Caki2 (cell line): ENCODE results near the gene PSG6. TPM values are rescaled to one million over a fixed set of nuclear protein-coding genes. Genes with fewer than 3 reads are reported as not detected.
"Not testable (repeated sequence)": the region's sequence is repeated elsewhere in the genome, so short reads cannot be mapped to it uniquely, and the experiment has no call there.

ENCODE experiments used
- DNase-seq: peaks from one replicate; pipeline ENCODE4 v3.0.0-alpha.2; 2015; ENCODE audit warnings: low read depth
- in situ Hi-C: cut with HindIII; loops from 2 replicates; pipeline ENCODE4 v1.10.0; 2016; ENCODE audit warnings: low sequenced_read_pairs, low pct_unique_long_range_greater_than_20kb, mixed read lengths
- total RNA-seq: library from RNA; depleted of rRNA; stranded (reverse); fragments of >200 nt; shearing (Covaris generic); gene quantifications from 2 replicates; pipeline ENCODE4 v1.2.3, GENCODE V29; 2014; ENCODE audit warnings: low replicate concordance; rRNA removed

The PSG6 gene
- not detected in 2 replicates for total RNA-seq

DNA sequence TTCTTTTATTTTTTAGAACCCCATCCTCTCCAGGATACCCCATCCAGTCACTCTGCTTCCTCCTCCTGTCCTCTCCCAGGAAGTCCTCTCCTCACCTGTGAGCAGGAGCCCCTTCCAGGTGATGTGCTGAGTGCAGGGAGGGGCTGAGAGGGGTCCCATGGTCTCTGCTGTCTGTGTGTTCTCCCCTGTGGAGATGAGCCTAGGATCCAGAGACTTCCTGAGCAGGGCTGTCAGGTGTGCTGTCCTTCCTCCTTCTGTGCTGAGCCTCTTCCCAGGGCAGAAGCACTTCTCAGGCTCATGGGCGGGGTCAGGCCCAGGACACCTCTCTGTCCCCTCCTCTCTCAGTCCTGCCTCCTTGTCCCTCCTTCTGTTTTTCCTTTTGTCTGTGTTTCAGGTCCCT lies at the start of gene PSG6:
PSG6 (minus strand) TSS at position 261 of the 400 bp plus-strand sequence; CDS start at position 159, 102 bp downstream.
- in situ Hi-C loops: not testable (repeated sequence)

DNA sequence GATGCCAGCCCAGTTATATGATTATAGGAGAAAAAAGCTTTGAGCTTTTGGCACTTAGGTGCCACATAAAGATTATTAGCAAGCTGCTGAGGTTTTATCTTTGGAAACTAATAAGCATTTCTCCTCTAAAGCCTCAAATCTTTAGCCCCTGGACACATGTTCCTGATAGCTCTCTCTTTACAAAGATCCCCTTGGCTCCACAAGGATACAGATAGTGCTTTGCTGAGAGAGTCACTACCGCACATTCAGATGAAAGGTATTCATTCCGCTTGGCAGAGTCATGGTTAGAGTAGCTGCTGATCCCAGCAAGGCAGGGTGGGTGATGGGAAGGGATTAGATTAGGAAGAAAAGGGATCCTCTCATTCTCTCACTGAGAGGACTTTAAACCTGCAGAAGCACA lies 47.5 kb upstream of the PSG6 start:
- no peak for DNase-seq

More for the DNA sequence above, at the start of gene PSG6:
- not testable (repeated sequence) for DNase-seq

DNA sequence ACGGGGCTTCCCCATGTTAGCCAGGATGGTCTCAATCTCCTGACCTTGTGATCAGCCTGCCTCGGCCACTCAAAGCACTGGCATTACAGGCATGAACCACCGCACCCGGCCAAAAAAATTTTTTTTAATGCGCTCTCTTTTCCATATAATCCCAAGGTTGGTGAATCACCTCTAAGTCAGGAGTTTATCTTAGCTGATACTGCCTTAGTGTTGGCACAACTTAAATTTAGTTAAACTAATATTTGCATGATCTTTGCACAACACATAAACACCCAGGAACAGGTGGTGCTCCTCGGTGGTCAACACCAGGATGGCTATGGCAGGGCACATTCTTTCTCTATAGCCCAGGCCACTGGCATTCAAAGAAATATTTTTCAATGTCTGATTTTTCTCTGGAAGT lies 43.4 kb upstream of the PSG6 start:
- no peak for DNase-seq
- in situ Hi-C loops: no loop called here

More for the DNA sequence above, 47.5 kb upstream of the PSG6 start:
- in situ Hi-C loops: no loop called here

DNA sequence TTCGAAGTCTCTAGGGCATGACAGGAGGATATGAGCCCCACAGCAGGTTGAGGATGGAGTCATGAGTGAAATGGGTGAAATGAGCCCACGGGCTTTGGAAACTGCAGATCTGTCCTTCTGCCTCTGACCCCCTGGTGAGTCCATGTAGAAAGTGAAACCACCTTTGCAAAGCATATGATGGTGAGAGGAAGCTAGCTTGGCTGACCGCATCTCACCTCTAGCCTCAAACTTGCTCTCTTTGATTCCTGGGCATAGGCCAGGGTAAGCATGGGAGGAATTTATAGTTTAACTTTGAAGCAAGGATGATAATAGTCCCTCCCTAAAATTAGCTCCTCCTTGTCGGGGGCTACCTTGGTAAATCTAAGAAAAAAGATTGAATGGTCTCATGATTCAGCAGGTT lies 34.4 kb upstream of the PSG6 start:
- in situ Hi-C loops, DNase-seq: not testable (repeated sequence)

DNA sequence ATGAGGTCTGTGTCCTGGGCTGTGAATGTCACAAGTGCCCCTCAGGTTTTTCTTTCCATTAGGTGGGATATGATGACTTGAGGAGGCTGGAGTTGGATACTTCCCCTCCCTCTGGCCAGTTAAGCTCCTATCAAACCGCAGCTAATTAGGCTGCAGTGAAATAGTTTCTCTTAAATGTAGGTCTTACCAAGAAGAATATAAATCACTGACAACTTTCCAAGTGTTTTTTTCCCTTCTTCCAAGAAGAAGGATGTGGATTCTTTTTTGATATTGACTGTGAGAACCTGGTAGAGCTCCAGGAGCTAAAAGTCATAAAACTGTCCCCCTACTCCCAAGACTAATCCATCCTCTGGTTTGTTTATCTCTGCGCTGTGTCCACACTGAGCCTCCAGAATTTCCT lies 33.8 kb upstream of the PSG6 start:
- DNase-seq, in situ Hi-C loops: not testable (repeated sequence)

DNA sequence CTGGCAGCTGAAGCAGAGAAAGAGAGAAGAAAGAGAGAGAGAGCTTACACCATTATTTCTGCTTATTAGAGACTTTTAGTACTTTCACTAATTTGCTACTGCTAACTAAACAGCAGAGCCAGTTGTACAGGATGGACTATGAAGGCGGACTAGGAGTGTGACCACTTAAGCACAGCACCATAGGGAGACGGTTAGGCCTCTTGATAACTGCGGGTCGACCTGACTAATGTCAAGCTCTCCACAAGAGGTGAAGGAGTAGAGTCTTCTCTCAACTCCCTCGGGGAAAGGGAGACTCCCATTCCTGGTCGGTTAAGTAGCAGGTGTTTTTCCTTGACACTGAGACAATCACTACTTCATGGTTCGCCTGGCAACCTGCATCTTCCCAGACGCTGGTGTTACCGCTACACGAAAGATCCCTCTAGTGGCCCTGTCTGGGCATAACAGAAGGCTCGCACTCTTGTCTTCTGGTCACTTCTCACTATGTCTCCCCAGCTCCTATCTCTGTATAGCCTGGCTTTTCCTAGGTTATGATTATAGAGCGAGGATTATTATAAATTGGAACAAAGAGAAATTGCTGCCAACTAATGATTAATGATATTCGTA lies 24.6 kb upstream of the PSG6 start:
- peak; percentile 22 for DNase-seq
- in situ Hi-C loops: no loop called here

DNA sequence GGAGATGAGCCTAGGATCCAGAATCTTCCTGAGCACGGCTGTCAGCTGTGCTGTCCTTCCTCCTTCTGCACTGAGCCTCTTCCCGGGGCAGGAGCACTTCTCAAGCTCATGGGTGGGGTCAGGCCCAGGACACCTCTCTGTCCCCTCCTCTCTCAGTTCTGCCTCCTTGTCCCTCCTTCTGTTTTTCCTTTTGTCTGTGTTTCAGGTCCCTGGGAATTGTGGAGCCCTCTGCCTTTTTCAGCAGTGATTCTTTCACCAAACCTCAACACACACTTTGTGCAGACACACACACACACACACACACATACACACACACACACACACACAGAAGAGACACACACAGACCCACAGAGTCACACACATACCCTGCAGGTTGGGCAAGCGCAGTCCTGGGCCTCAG lies 19.4 kb upstream of the PSG6 start, which contains the start of gene PSG7:
PSG7 (minus strand) TSS at position 101 of the 400 bp plus-strand sequence. CDS start 131 bp downstream, outside the sequence.
- DNase-seq, in situ Hi-C loops: not testable (repeated sequence)

DNA sequence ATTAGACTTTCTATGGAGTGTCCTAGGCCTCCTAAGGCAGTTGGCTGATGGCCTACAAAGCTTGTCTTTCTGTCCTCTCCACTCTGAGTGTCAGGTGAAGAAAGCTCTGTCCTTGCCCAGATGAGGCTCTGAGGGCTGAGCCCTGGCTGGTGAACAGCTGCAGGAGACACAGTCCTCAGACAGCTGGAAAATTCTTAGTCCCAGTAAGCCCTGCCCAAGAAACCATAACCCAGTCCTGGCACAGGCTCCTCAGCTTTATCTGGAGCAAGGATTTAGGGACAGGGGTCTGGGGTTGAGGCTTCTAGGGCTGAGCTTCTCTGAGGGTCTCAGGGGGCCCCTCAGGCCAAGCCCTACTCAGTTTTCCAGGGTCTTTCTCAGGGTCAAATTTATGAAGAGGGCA lies 17.0 kb upstream of the PSG6 start:
- not testable (repeated sequence) for DNase-seq

DNA sequence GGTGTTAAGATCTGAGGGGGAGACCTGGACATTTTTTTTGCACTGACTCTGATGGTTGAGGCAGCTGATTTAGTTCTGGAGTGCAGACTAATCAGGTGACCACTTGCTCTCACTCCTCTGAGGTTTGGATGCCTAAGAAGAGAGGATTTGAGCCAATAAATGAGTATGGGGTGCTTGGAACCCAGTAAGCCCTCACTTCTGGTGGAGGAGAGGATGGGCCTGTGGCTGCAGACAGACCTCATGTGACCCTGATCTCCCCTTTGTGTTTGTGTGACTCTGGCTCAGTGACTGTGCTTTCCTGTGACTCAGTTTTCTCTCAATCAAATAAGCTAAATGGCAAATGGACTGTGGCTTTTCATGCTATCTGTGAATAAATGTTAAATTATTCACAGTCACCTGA lies 16.5 kb upstream of the PSG6 start:
- in situ Hi-C loops: not testable (repeated sequence)
- DNase-seq: peak; percentile 41

More for the DNA sequence above, 17.0 kb upstream of the PSG6 start:
- in situ Hi-C loops: not testable (repeated sequence)

DNA sequence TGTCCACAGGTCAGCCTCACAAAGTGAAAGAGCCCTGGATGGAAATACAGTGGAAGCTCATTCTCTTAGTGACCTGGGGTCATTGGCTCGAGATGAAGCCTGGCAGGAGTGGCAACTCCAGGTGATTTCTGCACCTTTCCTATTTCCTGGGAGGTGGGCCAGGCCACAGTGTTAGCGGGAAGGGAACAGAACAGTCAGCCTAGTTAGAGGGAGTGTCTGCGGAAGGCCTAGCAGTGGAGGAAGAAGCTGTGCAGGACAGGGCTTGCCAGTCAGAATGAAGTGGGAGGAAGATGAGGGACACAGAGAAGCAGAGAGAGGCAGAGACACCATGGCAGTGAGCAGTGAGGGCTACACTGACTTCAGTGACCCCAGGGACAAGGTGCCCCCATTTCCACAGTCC lies 15.7 kb upstream of the PSG6 start:
- in situ Hi-C loops, DNase-seq: not testable (repeated sequence)

DNA sequence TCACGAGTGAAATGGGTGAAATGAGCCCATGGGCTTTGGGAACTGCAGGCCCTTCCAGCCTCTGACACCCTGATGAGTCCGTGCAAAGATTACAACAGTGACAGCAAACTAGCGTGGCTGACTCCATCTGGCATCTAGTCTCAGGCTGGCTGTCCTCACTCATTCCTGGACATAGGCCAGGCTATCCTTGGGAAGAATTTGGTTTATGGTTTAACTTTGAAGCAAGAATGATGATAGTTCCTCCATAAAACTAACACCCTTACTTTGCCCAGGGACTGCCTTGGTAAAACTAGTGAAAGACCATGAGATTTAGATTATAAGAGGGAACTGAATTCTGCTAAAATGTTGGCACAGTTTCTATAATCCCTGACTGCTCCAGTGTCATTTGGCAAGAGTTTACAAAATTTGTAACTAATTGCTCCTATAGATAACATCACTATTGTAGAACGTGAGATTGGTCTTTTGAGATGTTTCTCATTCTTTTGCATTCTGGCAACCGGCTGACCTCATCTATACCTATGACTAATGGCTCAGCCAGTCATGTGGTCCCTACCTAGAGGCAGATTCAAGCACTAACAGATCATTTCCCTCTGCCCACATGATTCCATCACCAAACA lies 14.9 kb upstream of the PSG6 start:
- in situ Hi-C loops: not testable (repeated sequence)
- DNase-seq: peak; percentile 86

DNA sequence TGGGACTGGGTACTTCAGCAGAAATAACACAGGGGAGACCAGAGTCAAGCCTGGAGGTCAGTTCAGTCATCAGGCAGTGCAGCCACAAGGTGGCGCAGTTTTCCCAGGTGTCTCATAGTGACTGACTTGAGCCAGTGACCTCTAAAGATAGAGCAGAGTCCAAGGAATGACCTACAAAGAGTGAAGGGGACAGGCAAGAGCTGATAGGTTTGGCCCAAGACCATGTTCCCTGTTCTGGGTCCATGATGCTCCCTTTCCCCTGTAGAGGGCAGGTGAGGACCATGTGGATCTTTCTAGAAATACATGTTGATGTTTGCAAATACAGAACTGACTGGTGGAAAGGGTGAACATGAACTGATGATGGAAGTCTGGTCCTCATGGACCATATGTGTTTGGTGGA lies 12.5 kb upstream of the PSG6 start:
- in situ Hi-C loops: not testable (repeated sequence)
- peak; percentile 20 for DNase-seq

DNA sequence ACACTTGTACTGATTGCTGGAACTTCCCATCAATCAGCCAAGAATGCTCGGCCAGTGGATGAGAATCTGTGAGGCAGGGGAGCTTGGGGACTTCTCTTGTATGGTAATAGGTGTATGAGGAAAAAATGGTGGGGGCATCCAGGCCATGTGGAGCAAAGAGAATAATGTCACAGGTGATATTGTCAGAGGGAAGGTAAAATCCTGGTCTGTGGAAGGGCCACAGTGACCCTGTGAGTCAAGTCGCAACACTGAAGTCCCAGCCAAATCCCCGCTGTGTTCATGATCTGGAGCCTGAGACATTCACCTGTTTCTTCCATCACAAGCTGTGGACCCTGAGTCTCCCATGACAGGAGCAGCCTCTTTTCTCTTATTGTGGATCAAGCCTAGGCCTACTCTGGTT lies 11.2 kb upstream of the PSG6 start:
- in situ Hi-C loops: no loop called here
- no peak for DNase-seq

DNA sequence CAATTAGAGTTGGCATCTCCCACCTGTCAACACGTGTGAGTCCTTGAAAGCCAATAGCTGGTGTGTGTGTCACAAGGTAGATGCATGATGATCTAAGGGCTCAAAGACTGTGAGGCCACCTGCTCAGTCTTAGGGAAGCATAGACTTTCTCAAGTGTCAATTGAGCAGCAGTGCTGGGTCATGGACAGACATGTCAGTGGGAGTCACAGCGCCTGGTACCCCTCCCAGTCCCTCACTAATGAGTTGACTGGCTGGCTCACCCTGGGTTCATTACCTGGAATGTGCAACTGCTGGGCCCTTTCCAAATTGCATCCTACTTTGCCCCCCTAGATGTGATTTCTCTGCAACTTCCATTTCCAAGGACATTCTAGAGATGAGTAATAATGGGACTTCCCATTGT lies 9.1 kb upstream of the PSG6 start:
- DNase-seq: no peak
- in situ Hi-C loops: no loop called here

DNA sequence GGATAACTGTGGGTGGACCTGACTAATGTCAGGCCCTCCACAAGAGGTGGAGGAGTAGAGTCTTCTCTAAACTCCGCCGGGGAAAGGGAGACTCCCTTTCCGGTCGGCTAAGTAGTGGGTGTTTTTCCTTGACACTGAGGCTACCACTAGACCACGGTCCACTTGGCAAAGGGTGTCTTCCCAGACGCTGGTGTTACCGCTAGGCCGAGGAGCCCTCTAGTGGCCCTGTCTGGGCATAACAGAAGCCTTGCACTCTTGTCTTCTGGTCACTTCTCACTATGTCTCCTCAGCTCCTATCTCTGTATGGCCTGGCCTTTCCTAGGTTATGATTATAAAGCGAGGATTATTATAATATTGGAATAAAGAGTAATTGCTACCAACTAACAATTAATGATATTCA lies 5.4 kb upstream of the PSG6 start:
- in situ Hi-C loops: not testable (repeated sequence)
- DNase-seq: peak; percentile 24

DNA sequence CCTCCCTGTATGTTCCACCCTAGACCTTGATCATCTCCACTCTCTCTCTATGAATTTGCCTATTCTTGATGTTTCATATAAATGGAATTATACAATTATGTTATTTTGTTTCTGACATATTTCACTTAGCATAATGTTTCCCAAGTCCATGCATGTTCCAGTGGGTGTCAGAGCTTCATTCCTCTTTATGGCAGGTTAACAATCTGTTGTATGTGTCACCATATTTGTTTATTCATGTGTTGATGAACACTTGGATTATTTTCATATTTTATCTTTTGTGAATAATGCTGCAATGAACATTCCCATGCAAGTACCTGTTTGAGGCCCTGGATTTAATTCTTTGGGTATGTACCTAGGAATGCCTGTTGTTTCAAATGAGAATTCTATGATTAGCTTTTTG lies 3.3 kb upstream of the PSG6 start:
- DNase-seq, in situ Hi-C loops: not testable (repeated sequence)

DNA sequence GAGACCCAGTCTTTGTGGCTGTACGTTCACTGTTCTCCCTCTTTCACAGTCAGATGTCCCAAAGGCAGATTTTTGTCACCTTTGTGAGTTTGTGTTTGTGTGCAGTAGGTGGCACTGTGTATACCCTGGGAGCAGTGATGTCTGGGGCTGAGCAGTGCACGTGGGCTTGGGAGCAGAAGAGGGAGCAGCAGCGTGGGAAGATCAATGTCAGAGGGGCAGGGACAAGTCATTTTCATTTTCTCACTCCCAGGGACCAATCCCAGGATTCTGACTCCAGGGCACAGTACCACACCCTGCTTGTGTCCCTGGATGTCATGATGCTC lies 2.0 kb upstream of the PSG6 start:
- in situ Hi-C loops: no loop called here
- no peak for DNase-seq

DNA sequence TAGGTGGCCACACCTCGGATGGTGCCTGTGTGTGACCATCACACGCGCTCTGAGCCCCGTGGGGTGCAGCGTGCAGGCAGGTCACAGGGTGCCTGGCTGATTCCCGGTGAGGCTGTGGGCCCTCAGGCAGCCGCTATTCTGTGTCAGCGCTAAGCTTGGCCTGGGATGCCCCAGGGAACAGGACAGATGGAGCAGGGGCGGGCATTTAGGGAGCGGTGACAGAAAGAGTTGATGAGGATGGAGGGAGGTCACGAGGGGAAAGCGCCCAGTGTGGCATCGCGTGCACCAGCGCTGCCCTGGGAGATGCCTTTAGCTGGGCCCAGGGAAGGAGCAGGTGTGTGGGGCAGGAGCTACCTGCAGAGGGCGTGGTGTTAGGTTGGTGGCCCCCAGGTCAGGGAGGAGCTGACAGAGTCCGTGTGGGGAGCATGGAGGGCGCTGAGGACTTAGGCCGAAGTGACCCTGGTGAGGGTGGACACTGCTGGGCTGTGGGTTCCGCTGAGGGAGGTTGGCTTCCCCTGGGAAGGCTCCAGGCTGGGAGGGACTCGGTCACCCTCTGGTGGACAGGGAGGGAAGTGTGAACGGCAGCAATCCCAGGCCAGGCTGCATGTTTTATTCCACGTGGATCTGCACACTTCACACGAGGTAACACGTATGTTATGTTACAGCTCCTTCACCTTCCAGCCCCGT lies 1.5 kb upstream of the PSG6 start:
- DNase-seq, in situ Hi-C loops: not testable (repeated sequence)

DNA sequence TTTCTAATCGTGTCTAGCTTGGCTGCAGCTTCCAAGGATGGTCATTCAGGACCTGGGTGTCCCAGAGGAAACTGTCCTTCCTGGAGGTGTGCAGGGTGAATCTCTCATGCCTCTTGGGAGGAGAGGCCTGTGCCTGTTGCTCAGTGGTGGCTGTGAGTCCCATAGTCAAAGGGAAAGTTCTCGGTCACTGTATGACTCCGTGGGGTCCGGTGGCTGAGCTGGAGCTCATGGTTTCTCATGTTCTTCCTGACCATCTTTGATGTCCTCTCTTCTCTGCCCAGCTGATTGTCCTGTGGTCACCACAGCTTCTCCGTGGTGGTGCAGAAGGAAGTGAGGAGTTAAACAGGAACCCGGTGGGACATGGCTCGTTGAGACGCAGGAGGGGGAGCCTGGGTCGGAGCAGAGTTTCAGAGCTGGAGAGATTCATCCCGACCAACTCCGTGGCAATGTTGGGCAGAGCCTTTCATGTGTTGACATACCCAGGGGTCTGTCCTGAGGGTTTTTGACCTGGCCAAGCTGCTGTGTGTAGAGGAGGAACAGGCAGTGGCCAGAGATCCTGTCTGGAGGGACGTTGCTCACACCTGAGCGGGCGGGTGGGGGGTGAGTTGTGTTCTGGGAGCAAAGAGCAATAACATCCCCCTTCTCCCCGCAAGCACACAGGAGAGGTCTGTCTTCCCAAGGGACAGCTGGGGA lies 829 bp upstream of the PSG6 start:
- not testable (repeated sequence) for DNase-seq

More for the DNA sequence above, 829 bp upstream of the PSG6 start:
- in situ Hi-C loops: not testable (repeated sequence)
